T-helper 22 cell (primary cell): Measurements from ENCODE around the gene ATP10A.
"Not testable (repeated sequence)": the region's sequence is repeated elsewhere in the genome, so short reads cannot be mapped to it uniquely, and the experiment has no call there.

ENCODE experiments used
- DNase-seq: peaks from one replicate; pipeline ENCODE4 v3.0.0-alpha.2; 2020; ENCODE audit warnings: low read depth

ATP10A gene

DNA sequence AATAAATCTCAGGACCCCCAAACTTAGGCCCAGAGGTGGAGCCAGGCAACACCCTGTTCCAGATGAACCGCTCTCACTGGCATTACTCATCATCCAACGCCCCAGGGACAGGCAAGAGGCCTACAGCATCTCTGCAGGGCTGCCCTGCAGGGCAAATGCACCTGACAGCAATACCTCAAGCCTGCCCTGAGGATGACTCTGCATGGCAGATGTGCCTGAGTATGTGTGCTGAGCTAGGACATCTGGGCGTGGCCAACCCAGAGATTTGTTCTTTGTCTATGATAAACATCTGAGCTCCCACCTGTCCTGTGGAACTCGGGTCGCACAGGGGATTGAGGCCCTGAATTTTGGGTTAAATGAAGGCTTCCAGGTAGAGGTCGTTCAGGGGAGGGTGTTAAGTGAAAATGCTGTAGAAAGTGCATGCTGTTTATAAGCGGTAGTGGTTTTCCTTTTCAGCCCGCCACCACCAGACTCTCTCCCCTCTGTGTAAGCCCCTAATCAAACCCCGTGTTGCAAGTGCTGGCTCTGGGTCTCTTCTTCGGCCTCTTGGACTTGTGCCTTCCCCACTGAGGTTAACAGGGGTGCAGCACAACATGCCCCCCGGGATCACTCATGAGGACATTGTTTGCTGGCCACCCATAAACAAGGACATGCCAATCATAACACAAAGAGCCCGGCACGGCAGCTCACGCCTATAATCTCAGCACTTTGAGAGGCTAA, 92.3 kb downstream of the ATP10A start:
- no peak for DNase-seq

DNA sequence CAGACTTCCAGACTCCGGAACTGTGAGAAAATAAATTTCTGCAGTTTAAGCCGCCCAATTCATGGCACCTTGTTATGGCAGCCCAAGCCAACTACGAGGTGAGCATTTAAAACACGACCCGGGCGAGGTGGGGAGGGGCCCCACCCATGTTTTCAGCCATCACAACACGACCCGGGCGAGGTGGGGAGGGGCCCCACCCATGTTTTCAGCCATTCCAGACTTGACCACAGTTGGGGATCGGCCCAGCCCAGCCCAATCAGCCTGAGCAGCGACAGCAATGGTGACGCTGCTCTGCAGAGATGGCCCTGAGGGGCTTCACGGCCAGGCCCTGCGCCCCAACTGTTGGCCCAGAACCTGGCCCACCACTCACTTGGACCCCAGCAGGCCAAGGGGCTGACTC, 93.1 kb downstream of the ATP10A start:
- DNase-seq, result no peak

GRCh38 chr15:25768271-25768670, 94.9 kb downstream of the ATP10A start:
- DNase-seq, result no peak

DNA sequence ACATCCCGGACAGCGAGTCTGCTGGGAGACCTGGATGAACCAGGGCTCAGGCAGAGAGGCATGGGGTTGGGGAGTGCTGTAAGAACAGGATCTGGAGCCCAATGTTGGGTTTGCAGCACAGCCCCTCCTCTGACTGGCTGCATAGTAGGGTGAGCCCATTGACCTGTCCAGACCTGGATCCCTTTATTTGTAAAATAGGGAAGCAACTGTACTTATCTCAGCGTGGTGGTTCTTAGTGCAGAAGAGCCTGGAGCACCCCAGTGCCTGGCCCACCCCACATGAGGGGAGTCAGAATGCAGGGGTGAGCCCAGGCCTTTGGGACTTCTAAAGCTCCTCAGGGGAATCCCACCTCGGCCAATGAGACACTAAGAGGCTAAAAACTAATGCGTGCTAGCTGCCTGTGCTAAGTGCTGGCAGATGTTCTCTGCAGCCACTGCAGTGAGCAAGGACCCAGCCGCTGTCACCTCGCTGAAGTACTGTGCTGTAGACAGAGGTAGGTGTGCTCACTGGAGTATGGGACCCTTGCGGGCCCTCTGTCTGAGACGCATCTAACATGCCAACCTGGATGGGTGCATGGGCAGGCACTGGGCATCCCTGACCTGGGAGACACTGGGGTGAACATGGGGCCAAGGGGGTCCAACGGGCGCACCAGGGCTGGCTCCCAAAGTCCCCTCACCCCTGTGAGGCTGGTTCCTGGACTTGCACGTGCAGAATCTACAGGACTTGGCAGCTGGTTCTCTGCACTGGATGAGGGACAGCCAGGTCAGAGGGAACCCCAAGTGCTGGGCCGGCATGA, 95.6 kb downstream of the ATP10A start:
- no peak for DNase-seq

- DNase-seq, result no peak
Observed at GRCh38 chr15:25766417-25766816, 96.7 kb downstream of the ATP10A start.

DNA sequence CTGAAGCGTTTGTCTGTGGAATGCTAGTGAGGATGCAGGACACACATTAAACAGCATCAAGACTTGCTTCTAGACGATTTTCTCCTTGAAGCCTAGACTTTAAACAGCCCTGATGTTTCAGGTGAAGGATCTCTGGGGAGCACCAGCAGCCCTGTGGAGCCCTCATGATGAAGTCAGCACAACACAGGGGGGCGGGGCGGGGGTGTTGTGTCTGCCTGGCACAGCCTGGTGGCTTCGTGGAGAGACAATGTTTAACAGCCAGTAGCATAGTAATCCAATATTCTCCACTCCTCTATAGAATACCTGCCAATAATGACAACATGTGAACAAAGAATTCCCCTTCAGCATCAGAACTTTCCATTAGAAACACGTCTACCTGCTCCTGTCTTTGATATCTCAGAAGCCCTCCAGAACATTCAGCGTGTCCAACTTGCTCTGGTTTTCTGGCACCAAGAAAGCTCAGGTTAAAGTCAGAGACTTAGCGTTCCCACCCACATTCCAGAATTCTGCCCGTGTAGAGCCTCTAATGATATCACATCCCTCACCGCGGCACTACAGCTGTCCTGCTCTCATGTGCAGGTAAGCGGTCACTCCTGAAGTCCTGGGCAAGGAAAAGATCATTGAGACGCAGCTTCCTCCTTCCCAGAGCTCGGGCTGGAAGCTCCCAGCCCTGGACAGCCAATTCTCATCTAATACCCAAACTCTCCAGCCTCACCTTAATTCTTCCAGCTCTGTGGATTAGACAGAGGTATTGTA, 98.0 kb downstream of the ATP10A start:
- DNase-seq, result no peak

DNA sequence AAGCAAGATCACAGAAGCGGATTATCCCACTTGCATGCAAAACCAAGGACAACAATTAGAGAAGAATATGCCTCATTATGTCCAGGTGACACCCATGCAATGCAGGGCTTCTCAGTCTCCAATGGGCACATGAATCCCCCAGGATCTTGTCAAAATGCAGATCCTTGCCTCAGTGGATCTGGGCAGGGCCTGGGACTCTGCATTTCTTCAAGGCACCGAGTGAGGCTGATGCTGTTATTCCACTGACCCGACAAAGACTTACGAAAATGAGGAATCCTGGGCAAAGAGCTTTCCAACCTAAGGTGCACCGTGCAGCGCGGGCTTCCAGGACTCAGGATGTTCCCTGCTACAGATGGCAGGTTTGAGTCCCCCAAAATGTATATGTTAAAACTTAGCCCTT, 99.2 kb downstream of the ATP10A start:
- no peak for DNase-seq

GRCh38 chr15:25763331-25763751, 99.8 kb downstream of the ATP10A start:
- no peak for DNase-seq

DNA sequence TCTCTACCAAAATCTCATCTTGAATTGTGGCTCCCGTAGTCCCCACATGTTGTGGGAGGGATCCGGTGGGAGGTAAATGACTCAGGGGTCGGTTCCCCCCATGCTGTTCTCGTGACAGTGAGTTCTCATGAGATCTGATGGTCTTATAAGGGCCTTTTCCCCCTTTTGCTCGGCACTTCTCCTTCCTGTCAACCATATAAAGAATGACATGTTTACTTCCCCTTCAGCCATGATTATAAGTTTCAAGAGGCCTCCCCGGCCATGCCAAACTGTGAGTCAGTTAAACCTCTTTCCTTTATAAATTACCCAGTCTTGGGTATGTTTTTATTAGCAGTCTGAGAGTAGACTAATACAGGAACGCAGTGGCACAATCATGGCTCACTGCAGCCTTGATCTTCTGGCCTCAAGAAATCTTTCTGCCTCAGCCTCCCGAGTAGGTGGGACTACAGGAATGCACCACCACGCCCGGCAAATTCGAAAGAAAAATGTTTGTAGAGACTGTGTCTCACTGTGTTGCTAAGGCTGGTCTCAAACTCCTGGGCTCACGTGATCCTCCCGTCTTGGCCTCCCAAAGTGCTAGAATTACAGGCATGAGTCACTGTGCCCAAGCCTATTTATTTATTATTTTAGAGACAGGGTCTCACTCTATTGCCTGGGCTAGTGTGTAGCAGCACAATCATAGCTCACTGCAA, 101.0 kb downstream of the ATP10A start:
- no peak for DNase-seq

GRCh38 chr15:25759421-25759820, 103.7 kb downstream of the ATP10A start:
- DNase-seq, result no peak

GRCh38 chr15:25758612-25759011, 104.5 kb downstream of the ATP10A start:
- not testable (repeated sequence) for DNase-seq

DNA sequence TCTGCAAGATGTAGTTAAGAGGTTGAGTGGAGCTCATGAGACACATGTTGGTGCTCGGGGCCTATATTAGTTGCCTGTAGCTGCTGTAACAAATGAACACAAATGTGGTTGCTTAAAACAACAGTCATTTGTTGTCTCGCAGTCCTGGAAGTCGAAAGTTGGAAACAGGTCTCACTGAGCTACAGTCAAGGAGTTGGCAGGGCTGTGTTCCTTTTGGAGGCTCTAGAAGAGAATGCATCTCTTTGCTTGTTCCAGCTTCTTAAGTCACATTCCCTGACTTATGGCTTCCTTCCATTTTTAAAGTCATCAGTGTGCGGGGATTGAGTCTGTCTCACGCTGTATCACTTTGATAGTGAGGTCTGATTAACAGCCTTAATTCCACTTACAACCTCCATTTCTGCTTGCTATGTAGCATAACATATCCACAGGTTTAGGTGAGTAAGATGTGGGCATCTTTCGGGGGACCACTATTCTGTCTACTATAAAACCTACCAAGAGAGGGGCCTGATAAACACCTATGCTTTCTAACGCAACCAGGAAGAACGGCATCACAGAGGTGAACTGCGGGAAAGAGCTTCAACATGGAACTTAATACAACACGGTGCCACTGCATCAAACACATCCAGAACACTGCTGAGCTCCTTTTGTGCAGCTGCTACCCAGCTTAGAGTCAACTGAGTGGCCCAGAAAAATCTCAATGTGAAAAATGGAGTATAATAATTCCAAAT, 119.4 kb downstream of the ATP10A start:
- DNase-seq, result no peak

DNA sequence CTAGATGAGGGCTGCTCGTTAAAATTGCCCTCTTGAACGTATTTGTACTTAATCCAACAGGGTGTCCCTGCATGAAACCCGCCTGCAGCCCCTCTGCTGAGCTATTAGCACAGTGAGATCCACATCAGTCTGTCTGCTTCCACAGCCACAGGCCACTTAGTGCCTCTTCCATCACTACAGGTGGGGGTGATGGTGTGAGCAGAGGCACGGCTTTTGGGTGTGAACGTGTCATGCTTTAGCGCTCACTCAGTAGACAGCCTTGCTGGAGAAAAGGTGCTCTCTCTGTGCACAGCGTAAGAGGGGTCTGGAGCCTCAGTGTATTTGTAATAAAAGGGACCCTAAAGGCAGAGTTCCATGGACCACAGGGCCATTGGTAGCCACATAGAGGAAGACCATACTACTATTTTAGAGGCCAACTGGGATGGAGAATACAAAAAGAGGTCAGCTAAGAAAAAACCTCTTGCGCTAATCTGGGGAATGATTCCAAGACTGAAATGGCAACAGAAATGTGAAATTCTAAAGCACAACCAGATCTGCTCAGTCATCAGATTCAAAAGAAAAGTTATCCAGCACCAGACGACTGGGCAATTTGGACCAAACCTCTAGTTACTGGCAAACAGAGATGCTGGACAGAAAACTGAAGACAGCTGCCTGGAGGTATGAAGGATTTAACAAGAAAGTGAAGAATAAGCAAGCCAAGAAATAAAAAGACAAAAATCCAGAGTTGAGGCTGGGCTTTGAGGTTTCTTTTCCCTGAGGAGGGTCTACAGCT, 120.2 kb downstream of the ATP10A start:
- DNase-seq, result no peak

DNA sequence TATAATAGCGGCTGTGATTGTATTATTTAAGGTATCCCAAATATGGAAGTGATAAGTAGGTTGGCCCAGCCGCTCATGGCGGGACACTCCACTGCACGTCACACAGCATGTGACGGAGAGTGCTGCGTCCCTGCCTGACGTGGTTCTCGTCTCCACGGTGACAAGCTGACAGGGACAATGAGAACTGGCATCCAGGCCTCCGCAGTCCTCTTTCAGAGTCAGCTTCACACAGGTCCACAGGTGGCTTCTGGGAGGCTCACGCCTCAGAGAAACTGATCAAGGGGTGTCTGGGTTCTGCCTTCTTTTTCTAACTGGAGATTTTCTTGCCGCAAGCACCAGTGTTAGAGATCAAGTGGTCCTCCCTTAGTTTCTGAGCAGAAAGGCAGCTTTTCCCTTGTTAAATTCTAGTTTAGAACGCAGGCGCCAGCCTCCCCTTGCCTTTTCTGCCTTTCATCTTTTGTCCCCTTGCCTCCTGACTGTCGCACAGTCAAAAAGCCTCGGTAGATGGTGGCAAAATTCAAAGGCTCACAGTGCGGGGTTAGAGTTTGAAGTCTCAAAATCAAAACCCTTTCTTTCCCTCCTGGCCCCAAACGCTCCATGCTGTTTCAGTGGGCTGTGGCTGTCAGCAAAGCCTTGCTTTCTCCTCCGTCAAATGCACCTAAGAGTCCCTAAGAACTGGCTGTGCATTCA, 120.9 kb downstream of the ATP10A start:
- no peak for DNase-seq

DNA sequence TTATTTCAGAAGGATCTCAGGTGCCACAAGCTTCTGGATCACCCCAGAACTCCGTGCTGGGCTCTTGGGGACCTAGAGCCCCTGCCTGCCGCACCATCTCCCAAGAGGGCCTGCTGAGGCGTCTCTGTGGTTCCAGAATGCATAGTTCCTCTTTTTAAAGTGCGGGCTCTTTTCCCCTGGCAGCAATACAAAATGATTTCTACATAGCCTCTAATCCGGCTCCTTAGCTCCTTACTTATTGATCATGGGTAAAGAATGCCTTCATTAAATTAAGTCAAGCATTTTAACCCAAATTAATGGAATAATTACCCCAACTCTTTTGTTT, 121.9 kb downstream of the ATP10A start:
- no peak for DNase-seq

DNA sequence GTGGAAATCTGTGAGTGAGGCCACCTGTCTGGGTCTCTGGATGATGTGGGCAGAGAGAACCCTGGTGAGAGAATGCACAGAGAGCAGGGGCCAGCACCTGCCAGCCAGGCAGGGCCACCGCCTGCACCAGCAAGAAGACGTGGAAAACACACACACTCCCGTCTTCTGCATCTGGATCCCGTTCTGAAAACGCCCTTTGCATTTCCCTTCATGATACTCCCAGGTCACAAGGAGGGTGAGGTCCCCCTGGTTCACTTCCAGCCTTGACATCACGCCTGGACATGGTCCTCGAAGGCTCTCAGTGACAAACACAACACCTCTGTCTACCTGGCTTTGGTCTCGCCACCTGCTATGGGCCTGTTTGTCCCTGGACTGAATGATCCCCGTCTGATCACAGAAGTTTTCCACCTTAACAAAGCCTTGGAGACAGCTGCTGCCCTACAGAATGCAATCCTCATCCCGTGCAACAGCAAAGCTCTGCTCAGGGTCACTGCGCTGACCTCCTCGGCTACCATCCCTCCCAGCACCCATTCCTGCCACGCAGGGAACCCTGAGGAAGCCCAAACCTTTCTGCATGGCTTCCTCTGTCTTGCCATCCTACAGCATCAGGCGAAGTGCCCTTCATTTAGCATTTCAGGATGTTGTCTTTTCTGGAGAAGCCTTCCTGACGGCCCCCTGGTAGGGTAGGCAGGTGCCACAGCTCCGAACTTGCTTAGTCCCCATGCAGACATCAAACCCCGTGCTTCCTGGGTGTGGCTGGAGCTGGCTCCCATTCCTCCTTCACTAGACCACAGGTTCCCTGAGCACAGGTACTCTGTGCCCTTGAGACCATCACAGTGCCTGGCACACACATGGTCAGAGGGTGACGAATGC, 122.5 kb downstream of the ATP10A start:
- DNase-seq, result no peak

GRCh38 chr15:25739687-25740121, 123.4 kb downstream of the ATP10A start:
- no peak for DNase-seq

DNA sequence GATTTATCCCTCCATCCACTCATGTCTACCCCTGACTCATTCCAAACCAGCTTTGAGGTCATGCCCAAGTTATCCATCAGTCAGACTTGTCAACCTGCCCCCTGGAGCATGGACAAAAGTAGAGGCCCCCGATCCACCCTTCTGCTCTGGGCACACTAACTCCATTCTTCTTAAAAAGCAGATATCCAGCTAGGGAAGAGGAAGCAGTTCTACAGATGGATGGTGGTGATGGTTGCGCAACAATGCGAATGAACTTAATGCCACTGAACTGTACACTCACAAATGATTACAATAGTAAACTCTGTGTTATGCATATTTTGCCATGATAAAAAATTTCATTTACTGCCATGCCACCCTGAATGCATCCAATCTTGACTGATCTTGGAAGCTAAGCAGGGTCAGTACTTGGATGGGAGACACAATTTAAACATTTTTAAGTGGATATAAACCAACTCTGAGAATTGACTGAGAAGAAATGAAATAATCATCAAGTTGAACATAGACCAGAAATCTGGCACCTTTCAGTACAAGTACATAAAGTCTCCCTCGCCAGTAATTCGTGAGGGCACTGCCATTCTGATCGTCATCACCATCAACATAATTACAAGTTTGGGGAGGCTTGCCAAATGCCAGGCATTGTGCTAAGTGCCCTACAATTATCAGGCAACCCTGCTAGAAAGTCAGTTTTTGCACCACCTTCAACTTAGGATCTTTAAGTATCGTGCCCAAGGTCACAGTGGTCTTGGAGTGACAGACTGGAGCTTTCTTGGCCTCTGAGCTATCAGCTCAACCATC, 124.8 kb downstream of the ATP10A start:
- DNase-seq, result no peak
